Measurements from ENCODE around the gene ENKUR. TPM values are rescaled to one million over a fixed set of nuclear protein-coding genes. Genes with fewer than 3 reads are reported as not detected.

The ENKUR gene
- total RNA-seq, 4 donors from 2014 or later, result not detected

DNA sequence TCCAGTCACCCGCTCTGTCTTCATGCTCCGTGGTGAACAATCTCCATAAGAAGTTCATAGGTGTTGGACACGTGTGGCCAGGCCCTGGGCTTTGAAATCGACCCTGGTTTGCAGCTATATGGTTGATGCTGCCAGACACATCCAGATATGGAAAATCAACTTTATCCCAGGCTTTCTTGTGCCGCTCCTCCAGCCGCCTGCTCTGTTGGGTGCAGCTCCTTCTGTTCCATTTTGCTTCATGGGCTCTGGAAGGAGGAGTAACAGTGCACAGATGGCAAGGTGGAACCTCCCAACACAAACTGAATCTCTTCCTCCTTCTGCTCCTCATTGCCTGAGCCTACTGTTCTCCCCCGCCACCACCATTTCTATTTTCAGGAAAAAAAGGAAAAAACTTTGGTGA, 45.2 kb upstream of the ENKUR start:
- no peak overlapping the region for H3K27ac ChIP-seq
- TF ChIP-seq POLR2A (IDR thresholded peaks at IDR 0.05) (no peak), EP300 (IDR thresholded peaks at IDR 0.05) (no peak)
- TF ChIP-seq, protein P1, sequence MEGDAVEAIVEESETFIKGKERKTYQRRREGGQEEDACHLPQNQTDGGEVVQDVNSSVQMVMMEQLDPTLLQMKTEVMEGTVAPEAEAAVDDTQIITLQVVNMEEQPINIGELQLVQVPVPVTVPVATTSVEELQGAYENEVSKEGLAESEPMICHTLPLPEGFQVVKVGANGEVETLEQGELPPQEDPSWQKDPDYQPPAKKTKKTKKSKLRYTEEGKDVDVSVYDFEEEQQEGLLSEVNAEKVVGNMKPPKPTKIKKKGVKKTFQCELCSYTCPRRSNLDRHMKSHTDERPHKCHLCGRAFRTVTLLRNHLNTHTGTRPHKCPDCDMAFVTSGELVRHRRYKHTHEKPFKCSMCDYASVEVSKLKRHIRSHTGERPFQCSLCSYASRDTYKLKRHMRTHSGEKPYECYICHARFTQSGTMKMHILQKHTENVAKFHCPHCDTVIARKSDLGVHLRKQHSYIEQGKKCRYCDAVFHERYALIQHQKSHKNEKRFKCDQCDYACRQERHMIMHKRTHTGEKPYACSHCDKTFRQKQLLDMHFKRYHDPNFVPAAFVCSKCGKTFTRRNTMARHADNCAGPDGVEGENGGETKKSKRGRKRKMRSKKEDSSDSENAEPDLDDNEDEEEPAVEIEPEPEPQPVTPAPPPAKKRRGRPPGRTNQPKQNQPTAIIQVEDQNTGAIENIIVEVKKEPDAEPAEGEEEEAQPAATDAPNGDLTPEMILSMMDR (IDR thresholded peaks at IDR 0.05), result no peak
- H3K4me3 ChIP-seq, result no peak overlapping the region
- DNase-seq (ENCODE audit: low spot score in 2 of 2), result no peak
- H3K4me1 ChIP-seq, result peaks cover 0 to 10% (median 0%) of the 10 kb centered on the region in 4 donors
- H3K27me3 ChIP-seq, result no peaks in the 10 kb centered on the region
- 85 to 93% methylated on average over 7 of the region's 7 CpGs for WGBS, 2 donors
- no peaks in the 10 kb centered on the region for H3K9me3 ChIP-seq
- H3K36me3 ChIP-seq, result no peaks in the 10 kb centered on the region

DNA sequence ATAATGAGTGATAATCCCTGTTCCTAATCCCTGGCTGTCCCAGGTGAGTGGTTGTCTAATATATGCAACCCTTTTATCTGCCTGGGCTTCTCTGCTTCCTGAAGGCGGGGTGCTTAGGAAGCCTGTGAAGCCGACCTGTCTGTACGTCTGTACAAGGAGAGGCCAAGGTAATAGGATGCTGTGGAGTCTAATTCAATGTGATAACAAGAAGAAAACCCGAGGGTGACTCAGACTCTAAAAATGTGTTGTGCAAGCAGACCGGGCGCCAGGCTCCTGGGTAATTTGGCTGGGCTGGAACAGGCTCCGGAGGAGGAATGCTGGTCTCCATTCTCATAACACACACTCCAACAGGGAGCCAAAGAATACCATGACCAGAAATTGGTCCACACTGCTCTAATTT, 44.0 kb upstream of the ENKUR start:
- Histone ChIP-seq H3K27me3 (no peaks in the 10 kb centered on the region), H3K4me3 (no peak overlapping the region), H3K27ac (no peak overlapping the region), H3K4me1 (peaks cover 0 to 10% (median 0%) of the 10 kb centered on the region in 4 donors), H3K9me3 (no peaks in the 10 kb centered on the region), H3K36me3 (no peaks in the 10 kb centered on the region)
- TF ChIP-seq EP300 (IDR thresholded peaks at IDR 0.05) (peak in 1 of 2 donors; percentile 50), POLR2A (IDR thresholded peaks at IDR 0.05) (no peak)
- 55 to 65% methylated on average over 7 of the region's 7 CpGs for WGBS, 2 donors
- peak; percentile 38 to 65 for DNase-seq (ENCODE audit: low spot score in 2 of 2)

DNA sequence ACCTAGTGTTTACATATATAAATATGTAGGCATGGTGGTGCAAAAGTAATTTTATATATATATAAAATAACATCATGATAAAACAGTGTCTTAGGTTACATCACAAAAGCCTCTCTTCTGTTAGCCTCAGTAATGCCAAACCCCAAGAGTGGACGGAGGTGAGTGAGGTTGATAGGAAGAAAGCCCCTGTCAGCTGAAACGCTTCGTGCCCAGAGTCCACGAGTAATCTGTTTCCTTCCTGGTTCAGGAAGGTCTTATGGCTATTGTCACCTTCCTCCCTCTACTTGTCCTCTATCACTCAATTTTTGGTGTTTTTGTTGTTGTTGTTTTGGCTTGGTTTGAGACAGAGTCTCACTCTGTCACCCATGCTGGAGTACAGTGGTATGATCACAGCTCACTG, 41.9 kb upstream of the ENKUR start:
- no peak for DNase-seq (ENCODE audit: low spot score in 2 of 2)
- no peak overlapping the region for H3K27ac ChIP-seq
- 73 to 78% methylated on average over 4 of the region's 4 CpGs for WGBS, 2 donors

DNA sequence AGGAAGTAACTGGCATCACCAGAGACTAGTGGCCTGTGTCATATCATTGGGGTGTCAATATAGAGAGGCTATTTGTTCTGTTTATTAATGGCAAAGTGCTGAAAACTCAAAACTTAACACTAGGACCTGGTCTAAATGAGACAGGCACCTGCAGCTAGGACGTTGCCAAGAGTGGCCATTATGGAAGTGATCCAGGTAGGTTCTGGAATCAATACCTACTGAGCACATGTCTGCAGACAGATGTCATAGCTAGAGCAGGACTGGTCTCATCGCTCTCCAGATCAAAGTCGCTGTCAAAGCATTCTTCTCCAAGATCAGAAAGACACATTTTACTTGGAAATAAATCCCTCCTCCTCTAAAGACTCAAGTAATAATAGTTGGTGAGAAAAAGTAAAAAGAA, 40.8 kb upstream of the ENKUR start:
- Histone ChIP-seq H3K9me3 (no peaks in the 10 kb centered on the region), H3K27me3 (no peaks in the 10 kb centered on the region), H3K4me3 (no peak overlapping the region), H3K36me3 (no peaks in the 10 kb centered on the region), H3K4me1 (no peaks in the 10 kb centered on the region), H3K27ac (no peak overlapping the region)
- DNase-seq (ENCODE audit: low spot score in 2 of 2), result no peak
- TF ChIP-seq, protein P1 (IDR thresholded peaks at IDR 0.05), result no peak
- no peak for TF ChIP-seq POLR2A (IDR thresholded peaks at IDR 0.05)
- TF ChIP-seq EP300 (IDR thresholded peaks at IDR 0.05), result no peak
- 78 to 82% methylated on average over 3 of the region's 3 CpGs for WGBS, 2 donors

More for the DNA sequence above, 41.9 kb upstream of the ENKUR start:
- Histone ChIP-seq H3K36me3 (no peaks in the 10 kb centered on the region), H3K4me3 (no peak overlapping the region), H3K9me3 (no peaks in the 10 kb centered on the region), H3K4me1 (peaks cover 0 to 10% (median 0%) of the 10 kb centered on the region in 4 donors), H3K27me3 (no peaks in the 10 kb centered on the region)
- TF ChIP-seq, protein P1 (IDR thresholded peaks at IDR 0.05), result no peak
- TF ChIP-seq EP300 (IDR thresholded peaks at IDR 0.05), result no peak
- TF ChIP-seq POLR2A (IDR thresholded peaks at IDR 0.05), result no peak

DNA sequence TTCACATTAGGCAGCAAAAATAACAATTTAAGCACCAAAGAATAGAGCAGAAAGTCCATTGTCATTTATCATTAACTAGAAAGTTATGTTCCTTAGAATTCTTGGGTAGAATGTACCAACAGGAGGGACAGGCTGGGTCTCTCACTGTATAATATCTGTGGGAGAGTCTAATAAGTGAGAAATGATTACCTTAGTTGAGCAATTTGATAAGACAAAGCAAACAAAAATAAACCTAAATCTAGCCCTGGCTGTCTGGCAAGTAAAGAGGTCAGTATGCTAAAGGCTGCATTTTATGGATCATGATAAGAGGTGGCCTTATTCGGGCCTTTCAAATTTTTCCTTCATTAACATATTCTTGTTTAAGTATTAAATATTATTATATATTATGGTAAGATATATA, 36.1 kb upstream of the ENKUR start:
- no peak overlapping the region for H3K27ac ChIP-seq
- H3K4me1 ChIP-seq, result peaks cover 0 to 14% (median 0%) of the 10 kb centered on the region in 4 donors
- H3K27me3 ChIP-seq, result no peaks in the 10 kb centered on the region
- no peak overlapping the region for H3K4me3 ChIP-seq
- no peaks in the 10 kb centered on the region for H3K36me3 ChIP-seq
- TF ChIP-seq POLR2A (IDR thresholded peaks at IDR 0.05) (no peak), EP300 (IDR thresholded peaks at IDR 0.05) (no peak)
- TF ChIP-seq, protein P1 (IDR thresholded peaks at IDR 0.05), result no peak
- no peaks in the 10 kb centered on the region for H3K9me3 ChIP-seq
- no peak for DNase-seq (ENCODE audit: low spot score in 2 of 2)
- 97 to 98% methylated on average over 1 of the region's 1 CpG for WGBS, 2 donors

DNA sequence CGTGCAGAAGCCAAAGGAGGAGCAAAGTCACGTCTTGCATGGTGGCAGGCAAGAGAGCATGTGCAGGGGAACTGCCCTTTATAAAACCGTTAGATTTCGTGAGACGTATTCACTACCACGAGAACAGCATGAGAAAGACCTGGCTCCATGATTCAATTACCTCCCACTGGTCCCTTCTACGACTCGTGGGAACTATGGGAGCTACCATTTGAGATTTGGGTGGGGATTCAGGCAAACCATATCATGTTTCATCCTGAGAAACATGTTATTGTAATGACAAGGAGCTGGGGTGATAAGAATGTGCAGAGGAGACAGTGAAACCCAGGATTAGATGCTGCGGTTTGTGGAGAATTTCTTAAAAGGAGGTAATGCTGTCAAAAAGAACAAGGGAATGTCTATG, 34.4 kb upstream of the ENKUR start:
- Histone ChIP-seq H3K27me3 (no peaks in the 10 kb centered on the region), H3K36me3 (no peaks in the 10 kb centered on the region), H3K4me3 (no peak overlapping the region), H3K4me1 (peaks cover 0 to 15% (median 0%) of the 10 kb centered on the region in 4 donors), H3K9me3 (no peaks in the 10 kb centered on the region), H3K27ac (no peak overlapping the region)
- DNase-seq (ENCODE audit: low spot score in 2 of 2), result no peak
- TF ChIP-seq, protein P1 (IDR thresholded peaks at IDR 0.05), result no peak
- TF ChIP-seq POLR2A (IDR thresholded peaks at IDR 0.05) (no peak), EP300 (IDR thresholded peaks at IDR 0.05) (no peak)
- WGBS, 2 donors, result 88 to 92% methylated on average over 9 of the region's 9 CpGs

Measured in tibial nerve (tissue), 4 donors.